HG02943 (cell line): Measurements from ENCODE around the gene ZNF568.

Experiments used
- ATAC-seq: cut with Tn5 transposase; IDR thresholded peaks from one replicate; pipeline ENCODE4 v1.9.1; 2021; ENCODE audit warnings: mild to moderate bottlenecking, low read depth, moderate library complexity; ENCODE audit not compliant: unreplicated experiment

ZNF568 gene

GRCh38 chr19:36997152-36997842 lies 81.2 kb downstream of the ZNF568 start:
- ATAC-seq, result no peak

GRCh38 chr19:36997843-36998235 lies 81.7 kb downstream of the ZNF568 start:
- ATAC-seq, result no peak

GRCh38 chr19:36999313-36999712 lies 83.2 kb downstream of the ZNF568 start:
- ATAC-seq, result no peak

- no peak for ATAC-seq
These were observed 91.6 kb downstream of the ZNF568 start for GRCh38 chr19:37007587-37008220.

GRCh38 chr19:37009871-37010270 lies 93.7 kb downstream of the ZNF568 start:
- no peak for ATAC-seq

- ATAC-seq, result no peak
These were observed 96.1 kb downstream of the ZNF568 start for GRCh38 chr19:37012093-37012745.

- ATAC-seq, result no peak
These were observed 98.3 kb downstream of the ZNF568 start for GRCh38 chr19:37014456-37014855.

GRCh38 chr19:37045140-37045539 lies 129.0 kb downstream of the ZNF568 start:
- no peak for ATAC-seq
